ENCODE results near the gene IL12RB2.
"Not testable (repeated sequence)": the region's sequence is repeated elsewhere in the genome, so short reads cannot be mapped to it uniquely, and the experiment has no call there.

Gene IL12RB2

GRCh38 chr1:67399199-67399993 is 91.7 kb downstream of the IL12RB2 start:
- Histone ChIP-seq H2AFZ (ENCODE audit: low read depth, low read length) (no peak overlapping the region), H3K79me2 (ENCODE audit: low read length) (no peaks in the 10 kb centered on the region), H3K4me2 (ENCODE audit: low read length) (no peak overlapping the region), H4K20me1 (ENCODE audit: insufficient read depth, low read length) (no peaks in the 10 kb centered on the region), H3K4me1 (ENCODE audit: low read length) (no peaks in the 10 kb centered on the region), H3K27ac (ENCODE audit: low read length) (no peak overlapping the region), H3K9ac (ENCODE audit: low read length) (no peak overlapping the region), H3K27me3 (ENCODE audit: low read depth, low read length) (no peaks in the 10 kb centered on the region), H3K36me3 (replicated peaks; ENCODE audit: low read depth, low read length) (peaks cover 9% of the 10 kb centered on the region), H3K4me3 (ENCODE audit: low read length) (no peak overlapping the region), H3K9me3 (ENCODE audit: insufficient read depth, low read length) (no peaks in the 10 kb centered on the region)
- TF ChIP-seq, protein P1, sequence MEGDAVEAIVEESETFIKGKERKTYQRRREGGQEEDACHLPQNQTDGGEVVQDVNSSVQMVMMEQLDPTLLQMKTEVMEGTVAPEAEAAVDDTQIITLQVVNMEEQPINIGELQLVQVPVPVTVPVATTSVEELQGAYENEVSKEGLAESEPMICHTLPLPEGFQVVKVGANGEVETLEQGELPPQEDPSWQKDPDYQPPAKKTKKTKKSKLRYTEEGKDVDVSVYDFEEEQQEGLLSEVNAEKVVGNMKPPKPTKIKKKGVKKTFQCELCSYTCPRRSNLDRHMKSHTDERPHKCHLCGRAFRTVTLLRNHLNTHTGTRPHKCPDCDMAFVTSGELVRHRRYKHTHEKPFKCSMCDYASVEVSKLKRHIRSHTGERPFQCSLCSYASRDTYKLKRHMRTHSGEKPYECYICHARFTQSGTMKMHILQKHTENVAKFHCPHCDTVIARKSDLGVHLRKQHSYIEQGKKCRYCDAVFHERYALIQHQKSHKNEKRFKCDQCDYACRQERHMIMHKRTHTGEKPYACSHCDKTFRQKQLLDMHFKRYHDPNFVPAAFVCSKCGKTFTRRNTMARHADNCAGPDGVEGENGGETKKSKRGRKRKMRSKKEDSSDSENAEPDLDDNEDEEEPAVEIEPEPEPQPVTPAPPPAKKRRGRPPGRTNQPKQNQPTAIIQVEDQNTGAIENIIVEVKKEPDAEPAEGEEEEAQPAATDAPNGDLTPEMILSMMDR (IDR thresholded peaks at IDR 0.05; ENCODE audit: low read depth, low read length), result no peak
- no peak for TF ChIP-seq EZH2phosphoT487 (IDR thresholded peaks at IDR 0.05; ENCODE audit: low read depth)

GRCh38 chr1:67400029-67400786 is 92.5 kb downstream of the IL12RB2 start:
- H3K9me3 ChIP-seq (ENCODE audit: insufficient read depth, low read length); H3K9ac ChIP-seq (ENCODE audit: low read length); H4K20me1 ChIP-seq (ENCODE audit: insufficient read depth, low read length); H3K4me3 ChIP-seq (ENCODE audit: low read length); H2AFZ ChIP-seq (ENCODE audit: low read depth, low read length); H3K4me1 ChIP-seq (ENCODE audit: low read length); H3K79me2 ChIP-seq (ENCODE audit: low read length); H3K4me2 ChIP-seq (ENCODE audit: low read length); H3K27ac ChIP-seq (ENCODE audit: low read length); H3K27me3 ChIP-seq (ENCODE audit: low read depth, low read length): not testable (repeated sequence)
- H3K36me3 ChIP-seq (replicated peaks; ENCODE audit: low read depth, low read length), result peaks cover 12% of the 10 kb centered on the region

- no peak overlapping the region for H3K27ac ChIP-seq (ENCODE audit: low read length)
- H3K9ac ChIP-seq (ENCODE audit: low read length), result no peak overlapping the region
- no peak for TF ChIP-seq EZH2phosphoT487 (IDR thresholded peaks at IDR 0.05; ENCODE audit: low read depth)
- TF ChIP-seq, protein P1 (IDR thresholded peaks at IDR 0.05; ENCODE audit: low read depth, low read length), result no peak
- no peak overlapping the region for H2AFZ ChIP-seq (ENCODE audit: low read depth, low read length)
- no peak overlapping the region for H3K4me2 ChIP-seq (ENCODE audit: low read length)
- no peak overlapping the region for H3K4me3 ChIP-seq (ENCODE audit: low read length)
- no peaks in the 10 kb centered on the region for H4K20me1 ChIP-seq (ENCODE audit: insufficient read depth, low read length)
- no peaks in the 10 kb centered on the region for H3K79me2 ChIP-seq (ENCODE audit: low read length)
- H3K4me1 ChIP-seq (ENCODE audit: low read length), result no peaks in the 10 kb centered on the region
- peaks cover 9% of the 10 kb centered on the region for H3K36me3 ChIP-seq (replicated peaks; ENCODE audit: low read depth, low read length)
- H3K9me3 ChIP-seq (ENCODE audit: insufficient read depth, low read length), result no peaks in the 10 kb centered on the region
- no peaks in the 10 kb centered on the region for H3K27me3 ChIP-seq (ENCODE audit: low read depth, low read length)
Measured at GRCh38 chr1:67401443-67401842, 93.8 kb downstream of the IL12RB2 start.

- no peak overlapping the region for H3K27ac ChIP-seq (ENCODE audit: low read length)
- no peaks in the 10 kb centered on the region for H4K20me1 ChIP-seq (ENCODE audit: insufficient read depth, low read length)
- TF ChIP-seq, protein P1 (IDR thresholded peaks at IDR 0.05; ENCODE audit: low read depth, low read length), result no peak
- no peak for TF ChIP-seq EZH2phosphoT487 (IDR thresholded peaks at IDR 0.05; ENCODE audit: low read depth)
- H3K27me3 ChIP-seq (ENCODE audit: low read depth, low read length), result no peaks in the 10 kb centered on the region
- H3K79me2 ChIP-seq (ENCODE audit: low read length), result peaks cover 4% of the 10 kb centered on the region; the same call in 1 of the 2 replicates
- H3K4me1 ChIP-seq (ENCODE audit: low read length), result no peaks in the 10 kb centered on the region
- no peak overlapping the region for H2AFZ ChIP-seq (ENCODE audit: low read depth, low read length)
- H3K9ac ChIP-seq (ENCODE audit: low read length), result no peak overlapping the region
- H3K9me3 ChIP-seq (ENCODE audit: insufficient read depth, low read length), result no peaks in the 10 kb centered on the region
- H3K4me3 ChIP-seq (ENCODE audit: low read length), result no peak overlapping the region
- no peak overlapping the region for H3K4me2 ChIP-seq (ENCODE audit: low read length)
- H3K36me3 ChIP-seq (replicated peaks; ENCODE audit: low read depth, low read length), result peaks cover 11% of the 10 kb centered on the region
Measured at GRCh38 chr1:67404212-67404620, 96.5 kb downstream of the IL12RB2 start.
